GM23338 (cell line): ENCODE data around the gene TRPM2. TPM values are rescaled to one million over a fixed set of nuclear protein-coding genes. Genes with fewer than 3 reads are reported as not detected.

Experiments used
- ATAC-seq: fragments of 200-7000 bp; cut with Tn5 transposase; 3 replicates; pipeline ENCODE4 v1.9.1; 2020
- DNase-seq: peaks from one replicate; pipeline ENCODE4 v3.0.0-alpha.2; 2015; ENCODE audit warnings: low spot score
- H2AFZ ChIP-seq: fragments of 200-600 bp; sonication (generic); 2 replicates; pipeline ENCODE4 v1.8.0; 2016; ENCODE audit warnings: antibody characterized with exemption, mild to moderate bottlenecking, moderate library complexity
- H3F3A ChIP-seq: fragments of 200-600 bp; sonication (generic); replicated peaks from 2 replicates; pipeline ENCODE4 v1.8.0; 2017; ENCODE audit warnings: antibody characterized with exemption, mixed run types, low read depth
- H3K27ac ChIP-seq: fragments of 200-600 bp; sonication (generic); 2 replicates; pipeline ENCODE4 v1.6.1; 2016; ENCODE audit warnings: low read depth
- H3K27me3 ChIP-seq: fragments of 200-600 bp; sonication (generic); 2 replicates; pipeline ENCODE4 v1.8.0; 2016; ENCODE audit warnings: mild to moderate bottlenecking, mixed run types, moderate library complexity; ENCODE audit not compliant: insufficient read depth
- H3K36me3 ChIP-seq: fragments of 200-600 bp; sonication (generic); 2 replicates; pipeline ENCODE4 v1.8.0; 2016; ENCODE audit warnings: mild to moderate bottlenecking; ENCODE audit not compliant: insufficient read depth
- H3K4me1 ChIP-seq: fragments of 200-600 bp; sonication (generic); 2 replicates; pipeline ENCODE4 v1.8.0; 2016; ENCODE audit warnings: mild to moderate bottlenecking, moderate library complexity; ENCODE audit not compliant: insufficient read depth
- H3K4me2 ChIP-seq: fragments of 200-600 bp; sonication (generic); 2 replicates; pipeline ENCODE4 v1.7.1; 2017; ENCODE audit warnings: mixed run types
- H3K4me3 ChIP-seq: fragments of 200-600 bp; sonication (generic); 2 replicates; pipeline ENCODE4 v1.6.1; 2016; ENCODE audit warnings: mixed run types
- H3K79me2 ChIP-seq: fragments of 200-600 bp; sonication (generic); replicated peaks from 2 replicates; pipeline ENCODE4 v1.8.0; 2017; ENCODE audit warnings: mild to moderate bottlenecking; ENCODE audit not compliant: insufficient read depth
- H3K9me2 ChIP-seq: fragments of 200-600 bp; sonication (generic); 2 replicates; pipeline ENCODE4 v1.8.0; 2017; ENCODE audit not compliant: insufficient read depth
- H4K20me1 ChIP-seq: fragments of 200-600 bp; sonication (generic); replicated peaks from 2 replicates; pipeline ENCODE4 v1.8.0; 2017; ENCODE audit warnings: mild to moderate bottlenecking; ENCODE audit not compliant: insufficient read depth
- H3K27ac Mint-ChIP-seq: 2 replicates; pipeline ENCODE4 v1.8.0; 2020; ENCODE audit warnings: inconsistent platforms, mild to moderate bottlenecking, moderate library complexity, mixed read lengths
- H3K27me3 Mint-ChIP-seq: 3 replicates; pipeline ENCODE4 v1.8.0; 2022; ENCODE audit warnings: low read depth, mild to moderate bottlenecking, moderate library complexity, mixed read lengths, inconsistent platforms; ENCODE audit not compliant: insufficient read depth, poor library complexity
- H3K36me3 Mint-ChIP-seq: 3 replicates; pipeline ENCODE4 v1.8.0; 2021; ENCODE audit warnings: low read depth, mild to moderate bottlenecking, inconsistent platforms, moderate library complexity, mixed read lengths
- H3K4me1 Mint-ChIP-seq: 3 replicates; pipeline ENCODE4 v1.8.0; 2020; ENCODE audit warnings: mild to moderate bottlenecking, inconsistent platforms, mixed read lengths
- H3K4me3 Mint-ChIP-seq: 3 replicates; pipeline ENCODE4 v1.8.0; 2021; ENCODE audit warnings: moderate library complexity, mild to moderate bottlenecking, inconsistent platforms, mixed read lengths
- H3K9me3 Mint-ChIP-seq: 3 replicates; pipeline ENCODE4 v1.8.0; 2020; ENCODE audit warnings: moderate library complexity, mild to moderate bottlenecking, inconsistent platforms, mixed read lengths
- EZH2 ChIP-seq: fragments of 200-600 bp; sonication (generic); IDR thresholded peaks from one replicate; pipeline ENCODE4 v1.8.0; 2017; ENCODE audit warnings: antibody characterized with exemption, mild to moderate bottlenecking, low read depth; ENCODE audit not compliant: unreplicated experiment
- EZH2phosphoT487 ChIP-seq: fragments of 200-600 bp; sonication (generic); IDR thresholded peaks from one replicate; pipeline ENCODE4 v1.8.1; 2018; ENCODE audit warnings: antibody characterized with exemption; ENCODE audit not compliant: unreplicated experiment
- JUNB ChIP-seq: IDR thresholded peaks from one replicate; pipeline ENCODE4 v1.6.1; 2016; ENCODE audit warnings: antibody characterized with exemption; ENCODE audit not compliant: unreplicated experiment
- NANOG ChIP-seq: IDR thresholded peaks from 2 replicates; pipeline ENCODE4 v1.6.1; 2016; ENCODE audit warnings: antibody characterized with exemption, borderline replicate concordance
- POLR2AphosphoS5 ChIP-seq: IDR thresholded peaks from 2 replicates; pipeline ENCODE4 v1.6.1; 2016; ENCODE audit warnings: antibody characterized with exemption, low read depth
- STAT1 ChIP-seq: IDR thresholded peaks from one replicate; pipeline ENCODE4 v1.6.1; 2016; ENCODE audit warnings: antibody characterized with exemption; ENCODE audit not compliant: unreplicated experiment
- ZNF114 ChIP-seq: fragments of 250-450 bp; sonication (Bioruptor Pico); IDR thresholded peaks from 2 replicates; pipeline ENCODE4 v1.5.0; 2020; ENCODE audit warnings: mild to moderate bottlenecking, moderate library complexity
- ZNF331 ChIP-seq: fragments of 250-450 bp; sonication (Bioruptor Pico); IDR thresholded peaks from 2 replicates; pipeline ENCODE4 v1.5.0; 2020; ENCODE audit warnings: low read depth, mild to moderate bottlenecking, moderate library complexity
- ZNF462 ChIP-seq: fragments of 250-450 bp; sonication (Bioruptor Pico); IDR thresholded peaks from 2 replicates; pipeline ENCODE4 v1.5.0; 2020; ENCODE audit warnings: mild to moderate bottlenecking, moderate library complexity
- polyA plus RNA-seq: library from polyadenylated mRNA; unstranded; fragments of >200 nt; fragmentation: Nextera tagmentation; extraction: Ambion mirVana; gene quantifications from 2 replicates; pipeline ENCODE4 v1.2.1, GENCODE V29; 2016
- total RNA-seq: library from RNA; depleted of rRNA; stranded (reverse); fragments of >200 nt; shearing (Covaris generic); gene quantifications from 2 replicates; pipeline ENCODE4 v1.2.3, GENCODE V29; 2014

The TRPM2 gene
- total and polyA plus RNA-seq, 2 experiments from 2014 or later, result 0.53 to 0.83 TPM

GRCh38 chr21:44363278-44363677 is 9.9 kb downstream of the TRPM2 start (continued):
- TF ChIP-seq ZNF462 (CRISPR knock-in tag), result no peak
- TF ChIP-seq NANOG, result no peak
- no peak for TF ChIP-seq POLR2AphosphoS5
- TF ChIP-seq STAT1, result no peak
- TF ChIP-seq EZH2, result no peak
- TF ChIP-seq JUNB, result no peak
- TF ChIP-seq ZNF114 (CRISPR knock-in tag), result no peak
- no peak for TF ChIP-seq ZNF331 (CRISPR knock-in tag)

DNA sequence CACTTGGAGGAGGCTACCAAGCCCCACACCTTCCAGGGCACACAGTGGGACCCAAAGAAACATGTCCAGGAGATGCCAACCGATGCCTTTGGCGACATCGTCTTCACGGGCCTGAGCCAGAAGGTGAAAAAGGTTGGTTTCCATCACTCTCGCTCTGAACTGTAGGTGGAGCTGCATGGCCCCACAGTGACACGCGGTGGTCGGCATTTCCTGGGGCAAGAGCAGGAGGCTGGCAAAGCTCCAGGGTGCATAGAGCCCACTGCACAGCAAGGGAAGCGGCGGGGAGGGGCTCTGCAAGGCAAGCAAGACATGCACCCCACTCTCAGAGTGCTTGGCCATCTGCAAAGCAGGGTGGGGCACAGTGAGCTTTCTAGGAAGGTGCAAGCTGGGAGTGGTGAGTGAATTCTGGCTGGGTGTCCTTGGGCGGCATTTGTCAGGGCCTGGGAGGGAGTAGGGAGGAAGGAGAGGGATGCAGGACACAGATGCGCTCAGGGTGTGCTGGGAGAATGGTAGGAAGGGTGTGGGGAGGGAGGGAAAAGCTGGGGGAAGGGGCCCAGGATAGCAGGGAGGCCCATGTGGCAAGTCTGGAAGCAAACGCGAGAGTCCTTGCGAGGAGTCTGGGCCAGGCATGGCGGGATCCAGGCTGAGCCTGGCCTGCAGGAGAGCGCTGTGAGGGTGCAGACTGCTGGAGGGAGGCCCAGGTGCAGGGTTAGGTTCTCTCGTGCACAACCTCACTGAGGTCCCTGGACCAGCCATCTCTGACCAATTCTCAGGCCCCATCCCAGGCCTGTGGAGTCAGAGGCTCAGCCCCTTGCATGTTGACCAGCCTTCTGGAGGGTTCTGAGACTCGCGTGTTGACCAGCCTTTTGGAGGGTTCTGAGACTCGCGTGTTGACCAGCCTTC is 11.0 kb downstream of the TRPM2 start:
- Histone ChIP-seq H4K20me1 (no peaks in the 10 kb centered on the region), H3K4me1 (no peaks in the 10 kb centered on the region), H3K4me2 (no peak overlapping the region), H3K27me3 (no peaks in the 10 kb centered on the region; the same call in 1 of the 2 replicates), H3K9me2 (no peaks in the 10 kb centered on the region), H3K36me3 (no peaks in the 10 kb centered on the region), H3K27ac (no peak overlapping the region), H3K4me3 (no peak overlapping the region), H3F3A (no peaks in the 10 kb centered on the region), H2AFZ (no peak overlapping the region; the same call in 1 of the 2 replicates), H3K79me2 (no peaks in the 10 kb centered on the region)
- DNase-seq, result peak; percentile 40
- peaks cover 12% of the 10 kb centered on the region for H3K27me3 Mint-ChIP-seq
- H3K9me3 Mint-ChIP-seq, result no peaks in the 10 kb centered on the region
- ATAC-seq, result peak; percentile 47
- no peaks in the 10 kb centered on the region for H3K36me3 Mint-ChIP-seq
- no peak overlapping the region for H3K4me3 Mint-ChIP-seq
- H3K4me1 Mint-ChIP-seq, result no peaks in the 10 kb centered on the region; the same call in 2 of the 3 replicates
- H3K27ac Mint-ChIP-seq, result no peak overlapping the region
- TF ChIP-seq EZH2phosphoT487 (no peak), EZH2 (no peak), ZNF462 (CRISPR knock-in tag) (no peak), ZNF114 (CRISPR knock-in tag) (no peak)
